H9 (cell line): ENCODE results near the gene IL1RL2. TPM values are rescaled to one million over a fixed set of nuclear protein-coding genes. Genes with fewer than 3 reads are reported as not detected.

Experiments used
- DNase-seq: peaks from one replicate; pipeline ENCODE4 v3.0.0-alpha.2; 2017
- H2AFZ ChIP-seq: one replicate; pipeline ENCODE4 v1.6.1; 2013; ENCODE audit warnings: mild to moderate bottlenecking, low read length, control low read depth, moderate library complexity
- H2AK5ac ChIP-seq: 2 replicates; pipeline ENCODE4 v1.6.1; 2013; ENCODE audit warnings: low read length, control low read depth, mixed read lengths; ENCODE audit not compliant: insufficient read length
- H2BK120ac ChIP-seq: one replicate; pipeline ENCODE4 v1.6.1; 2013; ENCODE audit warnings: low read depth, mild to moderate bottlenecking, low read length, control low read depth, inconsistent platforms; ENCODE audit not compliant: poor library complexity, severe bottlenecking
- H2BK12ac ChIP-seq: 2 replicates; pipeline ENCODE4 v1.6.1; 2013; ENCODE audit warnings: low read length, control low read depth, mixed read lengths, low read depth; ENCODE audit not compliant: insufficient read length
- H2BK15ac ChIP-seq: 2 replicates; pipeline ENCODE4 v1.6.1; 2013; ENCODE audit warnings: low read depth, low read length, control low read depth
- H2BK20ac ChIP-seq: one replicate; pipeline ENCODE4 v1.6.1; 2013; ENCODE audit warnings: low read depth, mild to moderate bottlenecking, low read length, control low read depth, inconsistent platforms; ENCODE audit not compliant: poor library complexity, severe bottlenecking
- H2BK5ac ChIP-seq: 2 replicates; pipeline ENCODE4 v1.6.1; 2013; ENCODE audit warnings: low read length, control low read depth, mixed read lengths; ENCODE audit not compliant: insufficient read length
- H3K14ac ChIP-seq: 2 replicates; pipeline ENCODE4 v1.6.1; 2013; ENCODE audit warnings: low read length, control low read depth; ENCODE audit not compliant: insufficient read depth
- H3K18ac ChIP-seq: 2 replicates; pipeline ENCODE4 v1.6.1; 2013; ENCODE audit warnings: low read depth, mild to moderate bottlenecking, mixed read lengths, low read length, control low read depth; ENCODE audit not compliant: insufficient read length
- H3K23ac ChIP-seq: 2 replicates; pipeline ENCODE4 v1.6.1; 2013; ENCODE audit warnings: low read length, control low read depth, mixed read lengths, low read depth; ENCODE audit not compliant: insufficient read length
- H3K23me2 ChIP-seq: 2 replicates; pipeline ENCODE4 v1.6.1; 2013; ENCODE audit warnings: low read depth, mild to moderate bottlenecking, mixed read lengths, low read length, control low read depth; ENCODE audit not compliant: insufficient read length, poor library complexity, severe bottlenecking
- H3K27ac ChIP-seq: 2 replicates; pipeline ENCODE4 v1.5.1; 2013; ENCODE audit warnings: low read length, control low read depth, mixed read lengths, low read depth; ENCODE audit not compliant: insufficient read length
- H3K27me3 ChIP-seq: 2 replicates; pipeline ENCODE4 v1.6.1; 2013; ENCODE audit warnings: low read length, control low read depth, inconsistent platforms; ENCODE audit not compliant: insufficient read depth
- H3K4ac ChIP-seq: 2 replicates; pipeline ENCODE4 v1.6.1; 2013; ENCODE audit warnings: low read depth, mild to moderate bottlenecking, control low read depth, inconsistent platforms, low read length, moderate library complexity
- H3K4me1 ChIP-seq: 2 replicates; pipeline ENCODE4 v1.6.1; 2013; ENCODE audit warnings: low read length, control low read depth, inconsistent platforms; ENCODE audit not compliant: insufficient read depth
- H3K4me2 ChIP-seq: 2 replicates; pipeline ENCODE4 v1.6.1; 2013; ENCODE audit warnings: low read length, control low read depth, mixed read lengths; ENCODE audit not compliant: insufficient read length, insufficient read depth
- H3K56ac ChIP-seq: 2 replicates; pipeline ENCODE4 v1.6.1; 2013; ENCODE audit warnings: low read depth, mild to moderate bottlenecking, mixed read lengths, low read length, control low read depth; ENCODE audit not compliant: insufficient read length
- H3K79me1 ChIP-seq: 2 replicates; pipeline ENCODE4 v1.6.1; 2013; ENCODE audit warnings: low read depth, mild to moderate bottlenecking, moderate library complexity, low read length, control low read depth, inconsistent platforms; ENCODE audit not compliant: insufficient read depth, poor library complexity, severe bottlenecking
- H3K79me2 ChIP-seq: 2 replicates; pipeline ENCODE4 v1.6.1; 2013; ENCODE audit warnings: low read length, control low read depth, inconsistent platforms; ENCODE audit not compliant: insufficient read depth
- H3K9ac ChIP-seq: 2 replicates; pipeline ENCODE4 v1.6.1; 2013; ENCODE audit warnings: low read length, control low read depth, mixed read lengths; ENCODE audit not compliant: insufficient read length; ENCODE audit errors: extremely low read depth
- H3K9me3 ChIP-seq: one replicate; pipeline ENCODE4 v1.6.1; 2013; ENCODE audit warnings: low read depth, low read length, inconsistent platforms; ENCODE audit not compliant: control insufficient read depth
- H3T11ph ChIP-seq: one replicate; pipeline ENCODE4 v1.6.1; 2013; ENCODE audit warnings: mild to moderate bottlenecking, low read length, control low read depth, inconsistent platforms
- H4K20me1 ChIP-seq: one replicate; pipeline ENCODE4 v1.6.1; 2013; ENCODE audit not compliant: control insufficient read depth, insufficient read length, insufficient read depth
- H4K5ac ChIP-seq: 2 replicates; pipeline ENCODE4 v1.6.1; 2013; ENCODE audit warnings: low read depth, mild to moderate bottlenecking, mixed read lengths, low read length, control low read depth; ENCODE audit not compliant: insufficient read length
- H4K8ac ChIP-seq: replicated peaks from 2 replicates; pipeline ENCODE4 v1.6.1; 2013; ENCODE audit warnings: low read length, control low read depth, mixed read lengths, low read depth; ENCODE audit not compliant: insufficient read length
- H4K91ac ChIP-seq: 2 replicates; pipeline ENCODE4 v1.6.1; 2013; ENCODE audit warnings: low read depth, mild to moderate bottlenecking, moderate library complexity, mixed read lengths, low read length, control low read depth; ENCODE audit not compliant: insufficient read length
- H3K27ac Mint-ChIP-seq, 3 experiments: 2 replicates in 2 of 3; 3 replicates in 1 of 3; pipeline ENCODE4 v1.8.0; 2020 to 2021; ENCODE audit warnings: mixed read lengths in 3 of 3, mild to moderate bottlenecking in 1 of 3, moderate library complexity in 1 of 3
- H3K27me3 Mint-ChIP-seq: 2 replicates; pipeline ENCODE4 v1.8.0; 2021; ENCODE audit warnings: low read depth, mild to moderate bottlenecking, moderate library complexity, mixed read lengths
- H3K36me3 Mint-ChIP-seq, 3 experiments: 2 replicates in 2 of 3; 3 replicates in 1 of 3; pipeline ENCODE4 v1.8.0; 2020 to 2021; ENCODE audit warnings: low read depth in 3 of 3, mixed read lengths in 3 of 3; ENCODE audit not compliant: insufficient read depth in 1 of 3
- H3K4me1 Mint-ChIP-seq, 2 experiments: 2 replicates each; pipeline ENCODE4 v1.8.0; 2020; ENCODE audit warnings: mixed read lengths in 2 of 2
- H3K4me3 Mint-ChIP-seq, 2 experiments: 2 replicates in 1 of 2; 3 replicates in 1 of 2; pipeline ENCODE4 v1.8.0; 2020 to 2021; ENCODE audit warnings: mild to moderate bottlenecking in 2 of 2, mixed read lengths in 2 of 2, moderate library complexity in 1 of 2
- H3K9me3 Mint-ChIP-seq, 2 experiments: 2 replicates in 1 of 2; 3 replicates in 1 of 2; pipeline ENCODE4 v1.8.0; 2020; ENCODE audit warnings: mild to moderate bottlenecking in 2 of 2, mixed read lengths in 2 of 2, moderate library complexity in 1 of 2
- CTCF ChIP-seq: fragments of 200-600 bp; sonication (generic); conservative IDR thresholded peaks from 3 replicates; pipeline ENCODE4 v1.8.0; 2021; ENCODE audit warnings: antibody characterized with exemption, mild to moderate bottlenecking
- WGBS: extraction: QIAGEN DNeasy Blood & Tissue Kit; methylation state at CpG from one replicate; pipeline ENCODE4 v1.1.7; 2013; ENCODE audit warnings: missing lambda C conversion rate, low lambda C conversion rate, mixed read lengths; ENCODE audit not compliant: insufficient read length; ENCODE audit errors: extremely low coverage; 5-methylcytosine and 5-hydroxymethylcytosine counted together
- total RNA-seq: library from RNA; stranded (reverse); gene quantifications from 2 replicates; pipeline ENCODE4 v1.2.1, GENCODE V29; 2021

The IL1RL2 gene
- total RNA-seq, 1 experiment from 2014 or later = not detected

GRCh38 chr2:102137138-102137537 is 49.7 kb upstream of the IL1RL2 start:
- H3K9ac ChIP-seq = no peak overlapping the region
- Mint-ChIP-seq H3K36me3 (no peaks in the 10 kb centered on the region), H3K9me3 (0 out of 5 replicates have a peak, but pooled peaks cover 0 to 2% of the 10 kb centered on the region in 2 experiments), H3K27ac (no peak overlapping the region), H3K27me3 (peaks cover 32% of the 10 kb centered on the region), H3K4me3 (no peak overlapping the region), H3K4me1 (peaks cover 11% of the 10 kb centered on the region in 2 experiments)
- no peak overlapping the region for H3K27ac ChIP-seq
- no peak for DNase-seq
- no peaks in the 10 kb centered on the region for H3K79me2 ChIP-seq
- H2AK5ac ChIP-seq = no peak overlapping the region
- no peaks in the 10 kb centered on the region for H3K9me3 ChIP-seq
- H3K4me2 ChIP-seq = no peak overlapping the region
- no peak overlapping the region for H2BK5ac ChIP-seq
- H3K4me1 ChIP-seq = no peaks in the 10 kb centered on the region
- no peak overlapping the region for H2BK120ac ChIP-seq
- H2BK15ac ChIP-seq = no peak overlapping the region
- WGBS = no CpG with 5 or more reads among the region's 2 CpGs
- H3K23me2 ChIP-seq = no peaks in the 10 kb centered on the region
- H2BK20ac ChIP-seq = no peak overlapping the region
- no peaks in the 10 kb centered on the region for H4K20me1 ChIP-seq
- TF ChIP-seq CTCF = no peak
- no peak overlapping the region for H3K18ac ChIP-seq
- no peak overlapping the region for H4K5ac ChIP-seq
- no peak overlapping the region for H3K23ac ChIP-seq
- no peaks in the 10 kb centered on the region for H3K79me1 ChIP-seq
- H2BK12ac ChIP-seq = peak overlapping the region; percentile 14
- no peaks in the 10 kb centered on the region; the same call in 1 of the 2 replicates for H3K27me3 ChIP-seq
- no peak overlapping the region for H4K91ac ChIP-seq
- H3K56ac ChIP-seq = no peak overlapping the region
- H4K8ac ChIP-seq = no peak overlapping the region
- no peak overlapping the region for H2AFZ ChIP-seq
- H3T11ph ChIP-seq = no peak overlapping the region
- no peak overlapping the region for H3K4ac ChIP-seq
- H3K14ac ChIP-seq = no peak overlapping the region; the same call in 1 of the 2 replicates
